ENCODE data around the gene LDB1.

Gene LDB1

GRCh38 chr10:102067091-102067916 lies 52.9 kb downstream of the LDB1 start:
- DNase-seq (ENCODE audit: insufficient read length, low spot score), result no peak
- TF ChIP-seq, protein P1, sequence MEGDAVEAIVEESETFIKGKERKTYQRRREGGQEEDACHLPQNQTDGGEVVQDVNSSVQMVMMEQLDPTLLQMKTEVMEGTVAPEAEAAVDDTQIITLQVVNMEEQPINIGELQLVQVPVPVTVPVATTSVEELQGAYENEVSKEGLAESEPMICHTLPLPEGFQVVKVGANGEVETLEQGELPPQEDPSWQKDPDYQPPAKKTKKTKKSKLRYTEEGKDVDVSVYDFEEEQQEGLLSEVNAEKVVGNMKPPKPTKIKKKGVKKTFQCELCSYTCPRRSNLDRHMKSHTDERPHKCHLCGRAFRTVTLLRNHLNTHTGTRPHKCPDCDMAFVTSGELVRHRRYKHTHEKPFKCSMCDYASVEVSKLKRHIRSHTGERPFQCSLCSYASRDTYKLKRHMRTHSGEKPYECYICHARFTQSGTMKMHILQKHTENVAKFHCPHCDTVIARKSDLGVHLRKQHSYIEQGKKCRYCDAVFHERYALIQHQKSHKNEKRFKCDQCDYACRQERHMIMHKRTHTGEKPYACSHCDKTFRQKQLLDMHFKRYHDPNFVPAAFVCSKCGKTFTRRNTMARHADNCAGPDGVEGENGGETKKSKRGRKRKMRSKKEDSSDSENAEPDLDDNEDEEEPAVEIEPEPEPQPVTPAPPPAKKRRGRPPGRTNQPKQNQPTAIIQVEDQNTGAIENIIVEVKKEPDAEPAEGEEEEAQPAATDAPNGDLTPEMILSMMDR (IDR thresholded peaks at IDR 0.05; ENCODE audit: insufficient read depth, missing control alignments), result no peak
- FAIRE-seq, result no peak

DNA sequence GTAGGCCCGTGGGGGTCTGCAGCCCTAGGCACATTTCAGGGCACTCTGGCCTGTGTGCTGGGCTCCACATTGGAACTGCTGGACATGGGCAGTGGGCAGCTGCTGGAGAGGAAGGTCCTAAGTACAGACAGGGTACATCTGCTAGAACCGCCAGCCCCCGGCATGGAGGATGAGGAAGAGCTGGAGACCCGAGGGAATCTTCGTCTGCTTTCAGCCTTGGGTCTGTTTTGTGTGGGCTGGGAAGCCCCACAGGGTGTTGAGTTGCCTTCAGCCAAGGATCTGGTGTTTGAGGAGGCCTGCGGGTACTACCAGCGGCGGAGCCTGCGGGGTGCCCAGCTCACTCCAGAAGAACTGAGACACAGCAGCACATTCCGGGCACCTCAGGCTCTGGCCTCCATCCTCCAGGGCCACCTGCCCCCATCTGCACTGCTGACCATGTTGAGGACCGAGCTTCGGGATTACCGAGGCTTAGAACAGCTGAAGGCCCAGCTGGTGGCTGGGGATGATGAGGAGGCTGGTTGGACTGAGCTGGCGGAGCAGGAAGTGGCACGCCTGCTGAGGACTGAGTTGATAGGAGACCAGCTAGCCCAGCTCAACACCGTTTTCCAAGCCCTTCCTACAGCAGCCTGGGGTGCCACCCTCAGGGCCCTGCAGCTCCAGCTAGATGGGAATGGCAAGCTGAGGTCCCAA lies 53.6 kb downstream of the LDB1 start:
- FAIRE-seq (no peak), DNase-seq (ENCODE audit: insufficient read length, low spot score) (no peak)
- TF ChIP-seq, protein P1 (IDR thresholded peaks at IDR 0.05; ENCODE audit: insufficient read depth, missing control alignments), result no peak

DNA sequence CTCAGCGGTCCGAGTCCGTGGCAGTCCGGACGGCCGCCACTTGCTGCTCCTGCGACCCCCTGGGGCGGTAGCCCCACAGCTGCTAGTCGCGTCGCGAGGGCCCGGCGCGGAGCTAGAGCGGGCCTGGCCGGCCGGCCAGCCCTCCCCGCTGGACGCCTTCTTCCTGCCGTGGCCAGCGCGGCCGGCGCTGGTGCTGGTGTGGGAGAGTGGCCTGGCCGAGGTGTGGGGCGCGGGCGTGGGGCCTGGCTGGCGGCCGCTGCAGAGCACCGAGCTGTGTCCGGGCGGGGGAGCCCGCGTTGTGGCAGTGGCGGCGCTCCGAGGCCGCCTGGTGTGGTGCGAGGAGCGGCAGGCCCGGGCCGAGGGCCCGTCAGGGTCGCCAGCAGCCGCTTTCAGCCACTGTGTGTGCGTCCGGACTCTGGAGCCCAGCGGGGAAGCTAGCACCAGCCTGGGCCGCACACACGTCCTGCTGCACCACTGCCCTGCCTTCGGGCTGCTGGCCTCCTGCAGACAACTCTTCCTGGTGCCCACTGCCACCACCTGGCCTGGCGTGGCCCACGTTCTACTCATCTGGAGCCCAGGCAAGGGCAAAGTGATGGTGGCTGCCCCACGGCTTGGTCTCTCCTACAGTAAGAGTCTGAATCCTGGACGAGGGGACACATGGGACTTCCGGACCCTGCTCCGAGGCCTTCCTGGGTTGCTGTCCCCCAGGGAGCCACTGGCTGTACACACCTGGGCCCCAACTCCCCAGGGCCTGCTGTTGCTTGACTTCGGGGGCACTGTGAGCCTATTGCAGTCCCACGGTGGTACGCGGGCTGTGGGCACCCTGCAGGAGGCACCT lies 54.4 kb downstream of the LDB1 start:
- TF ChIP-seq, protein P1 (IDR thresholded peaks at IDR 0.05; ENCODE audit: insufficient read depth, missing control alignments), result peak; percentile 0
- FAIRE-seq, result no peak
- DNase-seq (ENCODE audit: insufficient read length, low spot score), result no peak

GRCh38 chr10:102064868-102065560 lies 55.2 kb downstream of the LDB1 start, which contains the start of gene HPS6:
HPS6 (plus strand) TSS chr10:102065349; CDS start chr10:102065475, 126 bp downstream.
- DNase-seq (ENCODE audit: insufficient read length, low spot score) (peak; percentile 92), FAIRE-seq (no peak)
- TF ChIP-seq, protein P1 (IDR thresholded peaks at IDR 0.05; ENCODE audit: insufficient read depth, missing control alignments), result peak; percentile 43

- TF ChIP-seq, protein P1 (IDR thresholded peaks at IDR 0.05; ENCODE audit: insufficient read depth, missing control alignments), result no peak
- DNase-seq (ENCODE audit: insufficient read length, low spot score) (no peak), FAIRE-seq (peak; percentile 41)
Observed at GRCh38 chr10:102064503-102064867, 55.7 kb downstream of the LDB1 start.

- TF ChIP-seq, protein P1 (IDR thresholded peaks at IDR 0.05; ENCODE audit: insufficient read depth, missing control alignments), result no peak
- DNase-seq (ENCODE audit: insufficient read length, low spot score), result no peak
- no peak for FAIRE-seq
Observed at GRCh38 chr10:102059987-102060386, 60.2 kb downstream of the LDB1 start.

Measured in D721Med (cell line).